ENCODE data around the gene SEPTIN8.

The SEPTIN8 gene

DNA sequence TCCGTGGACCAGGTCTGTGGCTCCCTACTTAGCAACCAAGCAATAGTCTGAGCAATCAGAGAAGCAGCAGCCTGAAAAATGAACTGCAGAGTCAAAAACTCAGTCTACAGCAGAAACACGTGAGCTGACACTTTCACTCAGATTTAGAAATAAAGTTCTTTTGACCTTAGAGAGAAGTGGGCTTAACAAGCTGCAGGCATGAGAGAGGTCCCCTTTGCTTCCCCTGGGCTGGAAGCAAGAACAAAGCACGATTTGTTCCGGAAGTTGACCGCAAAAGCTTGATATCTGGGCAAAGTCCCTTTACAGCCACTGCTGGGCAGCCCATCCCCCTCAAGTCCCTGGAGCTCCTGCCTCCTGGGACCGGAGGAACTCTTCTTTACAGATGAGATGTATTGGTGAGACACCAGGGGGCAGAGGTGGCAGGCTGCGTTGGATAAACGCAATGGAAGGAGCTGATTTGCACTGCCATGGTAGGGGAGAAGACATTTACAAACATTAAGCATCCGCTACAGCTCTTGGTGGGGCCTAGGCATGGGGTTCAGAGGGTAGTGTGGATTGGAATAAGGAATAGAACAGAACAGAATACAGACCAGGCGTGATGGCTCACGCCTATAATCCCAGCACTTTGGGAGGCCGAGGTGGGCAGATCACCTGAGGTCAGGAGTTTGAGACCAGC, 30.3 kb upstream of the SEPTIN8 start:
- TF ChIP-seq CREB1 (IDR thresholded peaks at IDR 0.05; ENCODE audit: low read depth) (no peak), TAF1 (IDR thresholded peaks at IDR 0.05; ENCODE audit: low read depth) (no peak), EP300 (IDR thresholded peaks at IDR 0.05; ENCODE audit: borderline replicate concordance) (no peak), EGR1 (IDR thresholded peaks at IDR 0.05) (no peak), CEBPB (IDR thresholded peaks at IDR 0.05) (no peak)

DNA sequence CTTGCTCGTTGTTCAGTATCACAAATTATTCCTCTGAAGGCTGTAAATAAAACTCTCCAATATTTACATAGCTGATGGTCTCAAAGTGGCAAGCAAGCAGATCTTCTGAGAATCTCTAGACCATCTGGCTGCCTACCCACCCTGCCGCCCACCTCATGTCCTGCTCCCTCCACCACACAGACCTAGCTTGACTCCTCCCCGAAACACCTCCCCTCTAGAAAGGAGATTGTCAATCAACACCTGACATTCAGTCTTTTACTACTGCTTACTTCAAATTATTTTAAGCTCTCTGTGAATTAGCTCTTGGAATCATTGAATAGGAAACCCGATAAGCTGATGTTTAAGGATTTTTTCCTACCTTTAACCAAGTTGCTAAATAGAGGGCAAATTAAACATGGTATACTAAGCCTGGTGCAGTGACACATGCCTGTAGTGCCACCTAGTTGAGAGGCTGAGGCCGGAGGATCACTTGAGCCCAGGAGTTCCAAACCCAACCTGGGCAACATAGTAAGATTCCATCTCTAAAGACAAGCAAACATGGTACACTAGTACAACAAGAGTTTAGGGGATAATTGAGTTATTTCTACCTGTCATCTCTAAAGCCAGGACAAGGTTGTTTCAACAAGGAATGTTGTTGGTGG, 25.1 kb upstream of the SEPTIN8 start:
- TF ChIP-seq FOXM1 (IDR thresholded peaks at IDR 0.05; ENCODE audit: borderline replicate concordance, low read depth) (no peak), TAF1 (IDR thresholded peaks at IDR 0.05; ENCODE audit: low read depth) (no peak), TEAD4 (IDR thresholded peaks at IDR 0.05) (no peak)
- TF ChIP-seq, protein P1, sequence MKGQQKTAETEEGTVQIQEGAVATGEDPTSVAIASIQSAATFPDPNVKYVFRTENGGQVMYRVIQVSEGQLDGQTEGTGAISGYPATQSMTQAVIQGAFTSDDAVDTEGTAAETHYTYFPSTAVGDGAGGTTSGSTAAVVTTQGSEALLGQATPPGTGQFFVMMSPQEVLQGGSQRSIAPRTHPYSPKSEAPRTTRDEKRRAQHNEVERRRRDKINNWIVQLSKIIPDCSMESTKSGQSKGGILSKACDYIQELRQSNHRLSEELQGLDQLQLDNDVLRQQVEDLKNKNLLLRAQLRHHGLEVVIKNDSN (IDR thresholded peaks at IDR 0.05) = no peak
- TF ChIP-seq, protein P2, sequence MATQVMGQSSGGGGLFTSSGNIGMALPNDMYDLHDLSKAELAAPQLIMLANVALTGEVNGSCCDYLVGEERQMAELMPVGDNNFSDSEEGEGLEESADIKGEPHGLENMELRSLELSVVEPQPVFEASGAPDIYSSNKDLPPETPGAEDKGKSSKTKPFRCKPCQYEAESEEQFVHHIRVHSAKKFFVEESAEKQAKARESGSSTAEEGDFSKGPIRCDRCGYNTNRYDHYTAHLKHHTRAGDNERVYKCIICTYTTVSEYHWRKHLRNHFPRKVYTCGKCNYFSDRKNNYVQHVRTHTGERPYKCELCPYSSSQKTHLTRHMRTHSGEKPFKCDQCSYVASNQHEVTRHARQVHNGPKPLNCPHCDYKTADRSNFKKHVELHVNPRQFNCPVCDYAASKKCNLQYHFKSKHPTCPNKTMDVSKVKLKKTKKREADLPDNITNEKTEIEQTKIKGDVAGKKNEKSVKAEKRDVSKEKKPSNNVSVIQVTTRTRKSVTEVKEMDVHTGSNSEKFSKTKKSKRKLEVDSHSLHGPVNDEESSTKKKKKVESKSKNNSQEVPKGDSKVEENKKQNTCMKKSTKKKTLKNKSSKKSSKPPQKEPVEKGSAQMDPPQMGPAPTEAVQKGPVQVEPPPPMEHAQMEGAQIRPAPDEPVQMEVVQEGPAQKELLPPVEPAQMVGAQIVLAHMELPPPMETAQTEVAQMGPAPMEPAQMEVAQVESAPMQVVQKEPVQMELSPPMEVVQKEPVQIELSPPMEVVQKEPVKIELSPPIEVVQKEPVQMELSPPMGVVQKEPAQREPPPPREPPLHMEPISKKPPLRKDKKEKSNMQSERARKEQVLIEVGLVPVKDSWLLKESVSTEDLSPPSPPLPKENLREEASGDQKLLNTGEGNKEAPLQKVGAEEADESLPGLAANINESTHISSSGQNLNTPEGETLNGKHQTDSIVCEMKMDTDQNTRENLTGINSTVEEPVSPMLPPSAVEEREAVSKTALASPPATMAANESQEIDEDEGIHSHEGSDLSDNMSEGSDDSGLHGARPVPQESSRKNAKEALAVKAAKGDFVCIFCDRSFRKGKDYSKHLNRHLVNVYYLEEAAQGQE (IDR thresholded peaks at IDR 0.05; ENCODE audit: low read depth) = no peak

DNA sequence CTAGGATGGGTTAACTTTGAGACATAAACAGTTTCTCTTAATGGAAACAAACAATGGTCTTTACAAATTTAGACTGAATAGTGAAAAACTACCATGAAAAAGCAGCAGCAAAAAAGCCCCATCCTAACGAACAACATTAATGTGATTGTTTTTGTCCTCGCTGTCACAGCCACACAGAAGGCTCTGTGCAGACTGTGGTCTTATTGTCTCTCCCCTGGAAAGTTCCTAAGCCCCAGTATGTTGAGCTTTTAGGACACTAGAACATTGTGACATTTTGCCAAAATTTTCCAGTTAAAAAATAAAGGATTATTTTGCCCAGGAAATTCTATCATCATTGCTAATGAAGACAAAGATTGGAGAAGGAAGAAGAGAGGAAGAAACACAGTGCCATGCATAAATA, 23.5 kb upstream of the SEPTIN8 start:
- TF ChIP-seq YY1 (IDR thresholded peaks at IDR 0.05; ENCODE audit: low read depth) (no peak), CREB1 (IDR thresholded peaks at IDR 0.05; ENCODE audit: low read depth) (no peak), FOXM1 (IDR thresholded peaks at IDR 0.05; ENCODE audit: borderline replicate concordance, low read depth) (no peak), RAD21 (IDR thresholded peaks at IDR 0.05; ENCODE audit: low read depth) (no peak), CEBPB (IDR thresholded peaks at IDR 0.05) (no peak), EGR1 (IDR thresholded peaks at IDR 0.05) (no peak), NFIC (IDR thresholded peaks at IDR 0.05) (no peak)
- TF ChIP-seq, protein P2 (IDR thresholded peaks at IDR 0.05; ENCODE audit: low read depth) = no peak
- TF ChIP-seq, protein P1 (IDR thresholded peaks at IDR 0.05) = no peak
- TF ChIP-seq, protein P3, sequence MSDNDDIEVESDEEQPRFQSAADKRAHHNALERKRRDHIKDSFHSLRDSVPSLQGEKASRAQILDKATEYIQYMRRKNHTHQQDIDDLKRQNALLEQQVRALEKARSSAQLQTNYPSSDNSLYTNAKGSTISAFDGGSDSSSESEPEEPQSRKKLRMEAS (IDR thresholded peaks at IDR 0.05) = no peak

DNA sequence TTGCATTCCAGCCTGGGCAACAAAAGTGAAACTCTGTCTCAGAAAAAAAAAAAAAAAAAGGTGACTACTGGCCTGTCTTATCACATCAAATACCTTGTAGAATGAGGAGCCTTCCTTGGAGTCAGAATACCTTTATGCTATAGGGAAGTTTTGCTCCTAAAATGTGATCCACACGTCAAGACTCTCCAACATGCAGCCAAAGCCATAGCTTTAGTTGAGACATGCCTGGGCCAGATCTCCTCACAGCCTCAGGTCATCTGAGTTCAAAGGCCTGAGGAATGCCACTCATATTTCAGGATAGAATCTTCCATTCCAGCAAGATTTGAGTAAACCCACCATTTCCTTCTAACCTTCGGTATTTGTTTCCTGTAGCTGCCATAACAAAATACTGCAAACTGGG, 22.4 kb upstream of the SEPTIN8 start:
- TF ChIP-seq RAD21 (IDR thresholded peaks at IDR 0.05; ENCODE audit: low read depth) (no peak), FOXM1 (IDR thresholded peaks at IDR 0.05; ENCODE audit: borderline replicate concordance, low read depth) (no peak), CEBPB (IDR thresholded peaks at IDR 0.05) (no peak), YY1 (IDR thresholded peaks at IDR 0.05; ENCODE audit: low read depth) (no peak), TAF1 (IDR thresholded peaks at IDR 0.05; ENCODE audit: low read depth) (no peak), EP300 (IDR thresholded peaks at IDR 0.05; ENCODE audit: borderline replicate concordance) (no peak), NFIC (IDR thresholded peaks at IDR 0.05) (no peak), TCF12 (IDR thresholded peaks at IDR 0.05; ENCODE audit: low read depth) (no peak), CREB1 (IDR thresholded peaks at IDR 0.05; ENCODE audit: low read depth) (no peak), TEAD4 (IDR thresholded peaks at IDR 0.05) (no peak), EGR1 (IDR thresholded peaks at IDR 0.05) (no peak)
- TF ChIP-seq, protein P3 (IDR thresholded peaks at IDR 0.05) = no peak
- TF ChIP-seq, protein P2 (IDR thresholded peaks at IDR 0.05; ENCODE audit: low read depth) = no peak

DNA sequence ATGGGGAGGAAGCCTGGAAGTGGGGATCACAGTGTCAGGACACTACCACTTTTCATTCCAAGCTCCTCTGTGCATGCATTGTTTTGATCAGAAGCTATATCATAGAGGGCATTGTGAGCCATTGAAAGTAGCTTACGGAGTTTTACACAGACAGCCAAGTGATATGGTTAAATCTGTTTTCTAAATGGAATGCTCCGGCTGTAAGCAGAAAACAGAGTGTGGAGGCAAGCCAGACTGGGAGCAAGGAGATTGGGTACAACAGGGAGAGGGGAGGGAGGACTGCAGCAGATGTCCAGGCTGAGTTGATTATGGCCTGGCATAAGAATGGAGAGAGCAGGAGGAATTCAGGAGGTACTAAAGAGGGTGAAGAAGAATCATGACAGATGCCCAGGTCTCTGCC, 20.6 kb upstream of the SEPTIN8 start:
- TF ChIP-seq EP300 (IDR thresholded peaks at IDR 0.05; ENCODE audit: borderline replicate concordance) = no peak
- TF ChIP-seq TAF1 (IDR thresholded peaks at IDR 0.05; ENCODE audit: low read depth) = no peak
- TF ChIP-seq CREB1 (IDR thresholded peaks at IDR 0.05; ENCODE audit: low read depth) = no peak
- no peak for TF ChIP-seq FOXM1 (IDR thresholded peaks at IDR 0.05; ENCODE audit: borderline replicate concordance, low read depth)
- TF ChIP-seq TCF12 (IDR thresholded peaks at IDR 0.05; ENCODE audit: low read depth) = no peak

All from Ishikawa (cell line).